ENCODE results near the gene SUSD1.

The SUSD1 gene

DNA sequence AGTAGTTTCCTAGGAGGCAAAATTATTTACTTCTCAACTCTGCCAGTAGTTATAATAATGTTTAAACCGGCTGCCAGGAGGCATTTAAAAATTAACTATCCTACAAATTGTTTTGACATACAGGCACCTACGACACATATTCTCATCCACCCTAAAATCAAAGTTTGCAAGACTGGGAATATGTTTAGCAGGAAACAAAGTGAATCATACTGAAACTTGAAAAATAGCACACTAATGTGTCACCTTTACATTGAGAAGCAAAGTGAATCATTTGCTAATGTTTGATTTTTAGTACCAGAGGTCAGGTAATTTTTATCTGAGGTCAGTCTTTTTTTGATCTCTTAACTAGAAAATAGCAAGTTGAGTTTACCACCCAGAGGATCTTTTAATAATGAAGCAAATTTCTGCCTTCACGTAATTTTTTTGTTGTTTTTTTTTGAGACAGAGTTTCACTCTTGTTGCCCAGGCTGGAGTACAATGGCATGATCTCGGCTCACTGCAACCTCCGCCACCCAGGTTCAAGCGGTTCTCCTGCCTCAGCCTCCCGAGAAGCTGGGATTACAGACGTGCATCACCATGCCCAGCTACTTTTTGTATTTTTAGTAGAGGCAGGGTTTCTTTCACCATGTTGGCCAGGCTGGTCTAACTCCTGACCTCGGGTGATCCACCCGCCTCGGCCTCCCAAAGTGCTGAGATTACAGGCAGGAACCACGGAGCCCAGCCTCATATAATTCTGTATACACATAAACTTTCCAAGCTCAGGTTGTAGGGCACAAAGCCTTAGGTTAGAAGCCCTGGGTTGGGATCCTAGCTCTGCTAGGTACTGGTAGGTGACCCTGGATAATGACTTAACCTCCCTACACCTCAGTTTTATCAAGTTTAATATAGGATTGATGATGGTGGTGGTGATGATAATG, 154.2 kb downstream of the SUSD1 start:
- DNase-seq (ENCODE audit: low read depth in 1 of 2, low spot score in 1 of 2), result no peak

DNA sequence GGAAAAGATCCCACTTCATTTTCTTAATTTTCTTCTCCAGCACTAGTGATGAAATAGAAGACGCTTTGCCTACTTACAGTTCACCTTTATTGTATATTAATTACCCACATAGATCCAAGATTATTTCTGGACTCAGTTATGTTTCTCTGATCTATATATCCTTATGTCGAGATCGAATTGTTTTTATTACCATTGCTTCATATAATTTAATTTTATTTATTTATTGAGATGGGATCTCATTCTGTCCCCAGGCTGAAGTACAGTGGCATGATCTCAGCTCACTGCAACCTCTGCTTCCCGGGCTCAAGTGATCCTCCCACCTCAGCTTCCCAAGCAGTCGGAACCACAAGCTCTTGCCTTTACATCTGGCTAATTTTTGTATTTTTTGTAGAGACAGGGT, 157.2 kb downstream of the SUSD1 start:
- DNase-seq (ENCODE audit: low read depth in 1 of 2, low spot score in 1 of 2), result no peak

DNA sequence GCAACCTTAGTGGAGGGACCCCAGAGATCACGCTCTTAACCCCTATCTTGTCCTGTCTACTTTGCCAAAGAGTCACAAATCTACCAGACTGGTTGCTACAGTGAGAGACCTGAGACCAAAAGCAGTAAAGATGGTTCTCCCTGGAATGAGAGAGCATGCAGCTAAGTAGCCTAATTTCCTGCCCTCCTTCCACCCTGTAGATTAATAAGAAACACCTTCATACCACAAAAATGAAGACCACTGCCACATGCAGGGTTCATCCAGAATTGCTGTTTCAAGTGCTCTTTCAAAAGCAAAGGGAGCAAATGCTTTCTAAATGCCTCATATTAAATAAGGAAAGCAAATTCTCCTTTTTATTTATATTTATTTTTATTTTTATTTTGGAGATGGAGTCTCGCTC, 159.4 kb downstream of the SUSD1 start:
- DNase-seq (ENCODE audit: low read depth in 1 of 2, low spot score in 1 of 2), result no peak

DNA sequence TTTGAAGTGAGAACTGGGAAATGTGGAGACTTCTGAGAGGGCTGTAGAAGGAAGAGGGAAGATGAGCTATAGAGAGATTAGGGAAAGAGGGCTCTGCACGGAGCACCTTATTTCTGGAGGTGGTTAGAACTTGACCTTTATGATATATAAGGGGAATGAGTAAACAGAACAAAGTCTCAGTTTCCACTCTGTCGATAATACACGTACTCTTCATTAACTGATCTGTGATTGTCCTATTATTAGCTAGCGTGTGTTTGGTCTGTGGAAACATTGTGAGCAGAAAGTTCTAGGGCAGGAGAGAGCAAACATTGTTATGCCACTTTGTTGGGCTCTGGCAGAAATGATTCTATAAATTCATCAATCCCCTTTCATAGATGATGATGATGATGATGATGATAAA, 159.9 kb downstream of the SUSD1 start:
- no peak for DNase-seq (ENCODE audit: low read depth in 1 of 2, low spot score in 1 of 2)

DNA sequence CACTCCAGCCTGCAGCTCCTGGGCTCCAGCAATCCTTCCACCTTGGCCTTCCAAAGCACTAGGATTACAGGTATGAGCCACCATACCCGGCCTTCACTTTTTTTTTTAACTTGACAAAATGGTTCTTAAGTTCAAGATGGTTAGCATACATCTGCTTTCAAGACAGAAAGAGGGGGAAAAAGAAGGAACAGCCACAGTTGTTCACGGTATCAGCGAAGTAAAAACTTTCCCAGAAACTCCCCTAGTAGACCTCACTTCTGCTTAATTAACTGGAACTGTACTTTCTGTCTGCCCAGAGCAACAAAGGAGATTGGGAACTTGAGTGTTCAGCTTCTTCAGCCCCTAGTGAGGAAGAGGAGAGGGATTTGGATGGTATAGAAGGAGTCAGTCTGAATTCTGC, 161.8 kb downstream of the SUSD1 start:
- DNase-seq (ENCODE audit: low read depth in 1 of 2, low spot score in 1 of 2), result no peak

DNA sequence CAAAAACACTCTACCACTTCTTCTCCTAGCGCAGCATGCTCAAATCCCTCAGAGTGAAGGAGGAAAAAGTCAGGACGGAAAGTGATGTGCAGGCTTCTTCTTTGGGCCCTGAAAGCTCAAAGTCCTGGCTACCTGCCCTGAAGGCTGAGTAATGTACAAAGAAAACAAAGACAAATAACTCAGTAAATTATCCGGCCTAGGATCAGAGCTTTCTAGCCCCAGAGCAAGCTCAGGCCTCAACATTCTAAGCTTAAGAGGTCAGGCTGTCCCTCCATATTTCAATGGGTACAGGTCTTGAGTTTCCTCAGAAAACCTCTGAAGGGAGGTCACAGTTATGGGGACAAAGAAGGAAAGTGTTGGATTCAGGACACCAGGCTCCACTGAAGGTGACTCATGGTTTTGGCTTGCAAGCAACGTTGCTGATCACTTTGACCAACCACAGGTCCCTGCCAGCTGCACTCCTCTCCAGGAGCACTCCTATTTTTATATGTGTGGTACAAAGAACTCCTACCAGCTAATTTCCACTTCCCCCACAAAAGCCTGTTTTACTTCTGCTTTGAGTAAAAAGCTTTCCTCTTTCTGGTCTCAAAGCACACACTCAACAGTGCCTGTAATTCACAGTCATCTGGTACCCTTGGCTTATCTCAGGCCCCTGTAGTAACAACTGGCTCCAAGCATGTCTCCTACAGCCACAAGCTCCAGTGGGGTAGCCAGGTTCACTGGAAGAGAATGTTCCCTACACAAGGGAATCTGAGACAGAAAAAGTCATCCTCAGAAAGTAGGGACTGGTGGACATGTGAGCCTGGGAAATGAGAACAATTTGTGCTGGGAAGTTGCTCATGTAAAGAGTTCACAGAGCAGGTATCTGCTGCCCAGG, 162.8 kb downstream of the SUSD1 start:
- DNase-seq (ENCODE audit: low read depth in 1 of 2, low spot score in 1 of 2), result no peak

DNA sequence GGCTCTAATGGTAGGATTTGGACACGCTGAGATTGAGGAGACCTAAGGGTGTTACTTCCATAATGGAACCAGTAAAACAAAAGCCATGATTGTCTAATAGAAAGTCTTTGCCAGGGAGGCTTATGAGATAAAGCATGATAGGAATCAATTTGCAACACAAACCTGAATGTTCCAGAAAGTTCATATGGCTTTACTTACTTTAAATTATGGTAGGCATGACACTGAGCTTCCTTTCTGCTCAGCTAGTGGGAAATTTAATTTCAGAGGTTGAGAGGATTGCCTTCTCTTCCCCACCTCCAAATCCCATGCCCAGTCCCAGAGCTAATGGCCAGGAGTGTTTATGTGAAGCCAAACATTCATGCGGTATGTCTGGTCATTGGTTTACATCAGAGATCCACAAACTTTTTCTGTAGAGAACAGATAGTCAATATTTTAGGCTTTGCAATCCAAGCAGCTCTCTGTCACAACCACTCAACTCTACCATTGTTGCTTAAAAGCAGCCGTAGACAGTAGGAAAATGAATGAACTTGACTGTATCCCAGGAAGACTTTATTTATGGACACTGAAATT, 164.0 kb downstream of the SUSD1 start:
- DNase-seq (ENCODE audit: low read depth in 1 of 2, low spot score in 1 of 2), result no peak

DNA sequence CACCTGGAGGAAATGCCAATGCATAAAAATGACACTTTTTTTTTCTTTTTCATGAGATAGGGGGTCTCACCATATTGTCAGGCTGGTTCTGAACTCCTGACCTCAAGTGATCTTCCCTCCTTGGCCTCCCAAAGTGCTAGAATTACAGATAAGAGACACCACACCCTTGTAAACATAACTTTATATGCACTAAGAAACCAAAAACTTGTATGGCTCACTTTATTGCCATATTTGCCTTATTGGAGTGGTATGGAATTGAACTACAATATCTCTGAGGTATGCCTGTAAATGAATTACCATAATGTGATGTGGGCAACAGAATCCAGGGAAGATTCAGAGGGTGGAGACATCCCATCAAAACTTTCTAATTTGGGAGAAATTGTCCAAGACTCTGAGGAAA, 164.6 kb downstream of the SUSD1 start:
- no peak for DNase-seq (ENCODE audit: low read depth in 1 of 2, low spot score in 1 of 2)

DNA sequence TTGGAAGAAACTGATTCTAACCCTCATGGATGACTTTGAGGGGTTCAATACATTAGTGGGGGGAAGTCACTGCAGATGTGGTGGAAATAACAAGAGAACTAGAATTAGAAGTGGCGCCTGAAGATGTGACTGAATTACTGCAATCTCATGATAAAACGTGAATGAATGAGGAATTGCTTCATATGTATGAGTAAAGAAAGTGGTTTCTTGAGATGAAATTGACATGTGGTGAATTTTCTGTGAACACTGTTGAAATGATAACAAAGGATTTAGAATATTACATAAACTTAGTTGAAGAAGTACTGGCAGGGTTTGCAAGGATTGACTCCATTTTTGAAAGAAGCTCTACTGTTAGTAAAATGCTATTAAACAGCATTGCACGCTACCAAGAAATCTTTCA, 165.4 kb downstream of the SUSD1 start:
- DNase-seq (ENCODE audit: low read depth in 1 of 2, low spot score in 1 of 2), result no peak

DNA sequence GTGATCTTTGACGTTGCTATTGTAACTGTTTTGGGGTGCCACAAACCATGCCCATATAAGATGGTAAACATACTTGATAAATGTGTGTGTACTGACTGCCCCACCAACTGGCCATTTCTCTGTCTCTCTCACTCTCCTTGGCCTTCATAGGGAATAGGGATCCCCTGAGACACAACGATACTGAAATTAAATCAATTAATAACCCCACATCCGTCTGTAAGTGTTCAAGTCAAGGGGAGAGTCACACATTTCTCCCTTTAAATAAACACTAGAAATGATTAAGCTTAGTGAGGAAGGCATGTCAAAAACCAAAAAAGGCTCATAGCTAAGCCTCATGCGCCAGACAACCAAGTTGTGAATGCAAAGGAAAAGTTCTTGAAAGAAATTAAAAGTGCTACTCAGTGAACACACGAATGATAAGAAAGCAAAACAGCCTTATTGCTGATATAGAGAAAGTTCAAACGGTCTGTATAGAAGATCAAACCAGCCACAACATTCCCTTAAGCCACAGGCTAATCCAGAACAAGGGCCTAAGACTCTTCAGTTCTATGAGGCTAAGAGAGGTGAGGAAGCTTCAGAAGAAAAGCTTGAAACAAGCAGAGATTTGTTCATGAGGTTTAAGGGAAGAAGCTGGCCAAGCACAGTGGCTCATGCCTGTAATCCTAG, 167.4 kb downstream of the SUSD1 start:
- DNase-seq (ENCODE audit: low read depth in 1 of 2, low spot score in 1 of 2), result no peak

DNA sequence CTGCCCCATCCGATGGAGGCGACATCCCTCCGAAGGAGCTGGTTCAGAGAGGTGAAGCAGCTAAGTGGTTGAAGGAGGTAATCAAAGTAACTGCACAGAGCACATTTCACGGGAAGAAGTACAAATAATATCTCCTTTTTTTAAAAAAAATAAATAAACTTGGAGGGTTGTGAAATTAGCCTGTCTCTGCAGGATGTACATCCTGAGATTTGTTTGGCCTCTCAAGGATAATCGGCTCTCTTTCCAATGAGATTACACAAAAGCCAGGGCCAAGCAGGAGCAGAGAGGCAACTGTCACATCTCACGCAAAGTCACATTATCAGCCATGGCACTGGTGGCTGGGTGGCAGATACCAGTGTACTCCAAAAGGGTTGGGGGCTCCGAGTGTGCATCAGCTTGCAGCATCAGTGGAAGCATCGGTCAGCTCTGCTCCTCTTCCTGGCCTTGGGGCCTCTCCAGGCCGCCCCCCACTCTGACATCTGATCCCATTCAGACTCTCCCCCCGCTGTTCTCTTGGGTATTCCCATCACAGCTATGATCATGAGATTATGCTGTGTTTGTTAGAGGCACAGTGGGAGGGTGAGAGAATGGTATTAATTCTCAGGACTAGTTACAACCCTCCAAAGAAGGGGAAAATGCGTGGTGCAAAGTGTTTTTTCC, 168.6 kb downstream of the SUSD1 start:
- no peak for DNase-seq (ENCODE audit: low read depth in 1 of 2, low spot score in 1 of 2)

DNA sequence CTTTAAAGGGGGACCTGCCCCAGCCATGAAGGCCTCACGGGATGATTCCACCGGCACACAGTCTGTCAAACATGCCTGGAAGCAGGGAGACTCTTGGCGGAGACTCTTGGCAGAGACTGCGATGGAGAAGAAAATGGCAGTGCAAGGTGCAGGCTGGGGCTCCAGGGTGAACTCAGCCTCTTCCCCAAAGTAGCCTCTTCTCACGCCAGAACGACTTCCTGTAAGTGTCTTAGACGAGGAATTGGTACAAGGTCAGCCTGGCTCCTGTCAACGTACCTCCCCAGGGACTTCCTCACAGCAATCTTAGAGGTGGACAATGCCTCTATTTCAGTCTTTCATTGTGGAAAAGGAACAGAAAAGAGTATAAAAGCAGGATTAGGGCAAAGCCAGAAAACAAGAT, 169.2 kb downstream of the SUSD1 start:
- DNase-seq (ENCODE audit: low read depth in 1 of 2, low spot score in 1 of 2), result no peak

DNA sequence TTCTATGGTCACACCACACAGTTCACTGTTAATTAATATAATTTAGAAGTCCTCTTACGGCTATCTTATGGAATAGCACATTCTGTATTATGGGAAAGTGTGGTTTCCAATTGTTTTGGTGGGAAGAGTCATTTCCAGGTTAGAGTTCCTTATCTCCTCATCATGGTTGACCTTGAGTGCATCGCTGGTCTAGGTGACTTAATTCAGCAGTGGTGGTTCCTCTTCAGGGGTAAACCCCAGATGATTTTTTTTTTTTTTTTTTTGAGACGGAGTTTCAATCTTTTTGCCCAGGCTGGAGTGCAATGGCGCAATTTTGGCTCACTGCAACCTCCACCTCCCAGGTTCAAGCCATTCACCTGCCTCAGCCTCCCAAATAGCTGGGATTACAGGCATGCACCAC, 171.6 kb downstream of the SUSD1 start:
- DNase-seq (ENCODE audit: low read depth in 1 of 2, low spot score in 1 of 2), result no peak

DNA sequence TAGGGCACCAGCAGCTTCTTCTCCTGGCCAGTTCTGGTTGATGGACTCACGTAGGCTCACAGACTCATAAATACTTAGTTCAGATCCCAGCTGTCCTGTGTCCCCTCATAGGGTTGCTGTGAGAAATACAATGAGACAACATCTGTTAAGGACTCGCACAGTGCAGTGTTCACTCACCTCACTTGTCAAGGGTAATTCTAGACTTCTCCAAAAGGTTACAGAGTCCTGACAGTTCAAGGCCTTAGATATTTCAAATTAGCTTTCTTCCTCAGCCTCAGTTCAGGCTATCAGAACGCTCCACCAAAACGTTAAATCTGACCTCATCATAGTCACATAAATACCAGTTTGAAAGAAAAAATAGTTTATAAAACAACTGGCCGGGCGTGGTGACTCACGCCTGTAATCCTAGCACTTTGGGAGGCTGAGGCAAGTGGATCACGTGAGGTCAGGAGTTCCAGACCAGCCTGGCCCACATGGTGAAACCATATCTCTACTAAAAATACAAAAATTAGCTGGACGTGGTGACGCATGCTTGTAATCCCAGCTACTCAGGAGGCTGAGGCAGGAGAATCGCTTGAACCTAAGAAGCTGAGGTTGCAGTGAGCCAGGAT, 172.1 kb downstream of the SUSD1 start:
- no peak for DNase-seq (ENCODE audit: low read depth in 1 of 2, low spot score in 1 of 2)

DNA sequence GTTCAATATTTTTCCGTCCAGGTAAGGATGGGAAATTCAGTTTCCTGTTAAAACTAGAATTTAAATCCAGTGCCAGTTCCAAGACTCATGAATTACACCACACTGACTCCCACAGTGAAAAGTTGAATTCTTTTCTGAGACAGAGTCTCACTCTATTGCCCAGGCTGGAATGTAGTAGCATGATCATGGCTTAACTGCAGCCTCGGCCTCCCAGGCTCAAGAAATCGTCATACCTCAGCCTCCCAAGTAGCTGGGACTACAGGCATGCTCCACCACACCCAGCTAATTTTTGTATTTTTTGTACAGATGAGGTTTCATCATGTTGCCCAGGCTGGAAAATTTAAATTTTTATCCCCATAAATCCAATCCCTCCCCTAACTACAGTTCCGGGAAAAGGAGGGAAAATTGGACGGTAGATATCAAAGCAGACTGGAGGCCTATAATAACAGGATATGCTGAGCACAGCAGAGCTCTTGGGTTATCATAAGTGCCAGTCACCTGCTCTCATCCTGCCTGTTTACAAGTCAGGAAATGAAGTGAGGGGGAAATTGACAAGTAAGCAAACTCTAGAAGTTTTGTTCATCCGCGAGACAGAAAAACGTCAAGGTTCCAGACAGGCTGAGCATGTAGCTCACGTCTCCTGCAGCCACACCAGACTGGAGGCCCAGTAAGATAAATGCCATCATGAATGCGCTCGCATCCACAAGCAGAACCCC, 172.8 kb downstream of the SUSD1 start:
- no peak for DNase-seq (ENCODE audit: low read depth in 1 of 2, low spot score in 1 of 2)

DNA sequence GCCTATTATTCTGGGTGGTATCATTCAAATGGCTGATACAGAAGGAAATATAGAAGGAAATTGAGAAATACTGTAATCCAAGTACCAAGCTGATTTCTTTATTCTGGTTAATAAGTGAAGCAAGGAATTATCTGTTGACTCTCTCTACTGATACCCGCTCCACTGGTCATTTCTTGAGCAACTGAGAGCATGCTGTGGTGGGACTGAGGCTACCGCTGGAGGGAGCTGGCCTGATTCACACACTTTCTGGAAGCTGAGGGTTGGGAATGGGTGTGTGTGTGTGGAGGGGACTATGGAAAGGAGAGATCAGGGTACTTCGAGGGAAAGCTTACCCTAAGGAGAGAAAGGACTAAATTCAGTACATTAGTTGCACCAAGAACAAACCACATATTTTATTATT, 174.4 kb downstream of the SUSD1 start:
- DNase-seq (ENCODE audit: low read depth in 1 of 2, low spot score in 1 of 2), result no peak

DNA sequence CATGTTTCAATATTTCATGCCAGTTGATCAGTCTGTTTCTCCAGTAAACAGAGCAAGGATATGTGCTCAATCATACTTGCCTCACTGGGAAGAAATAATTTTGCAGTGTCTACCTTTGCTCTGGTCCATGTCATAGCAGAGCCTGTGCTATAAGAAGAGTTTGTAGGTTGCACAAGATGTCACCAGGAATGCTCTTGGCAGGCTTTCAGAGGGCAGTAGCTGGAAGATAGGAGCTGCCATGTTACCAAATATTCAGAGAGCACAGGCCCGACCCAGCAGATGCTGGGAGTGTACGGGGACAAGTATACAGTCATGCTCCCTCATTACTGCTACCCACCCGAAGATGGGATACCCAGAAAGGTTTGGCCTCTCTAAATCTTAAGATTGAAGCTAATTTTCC, 175.8 kb downstream of the SUSD1 start:
- no peak for DNase-seq (ENCODE audit: low read depth in 1 of 2, low spot score in 1 of 2)

DNA sequence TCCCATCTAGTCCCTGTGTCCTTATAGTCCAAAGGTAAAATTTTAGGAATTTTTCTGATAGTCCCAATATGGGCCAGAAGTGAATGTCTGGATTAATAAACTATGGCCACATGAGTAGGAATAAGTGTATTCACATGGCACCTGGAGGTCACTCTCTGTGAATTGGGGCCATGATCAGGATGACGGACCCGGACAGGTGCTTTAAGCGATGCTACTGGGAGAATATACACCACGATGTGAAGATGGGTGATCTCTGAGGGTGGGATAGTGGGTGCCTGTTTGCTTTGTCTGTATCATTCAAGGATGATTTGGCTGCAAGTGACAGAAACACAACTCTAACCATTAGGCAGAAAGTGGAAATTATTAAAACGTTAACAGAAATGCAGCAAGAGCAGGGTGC, 177.3 kb downstream of the SUSD1 start:
- DNase-seq (ENCODE audit: low read depth in 1 of 2, low spot score in 1 of 2), result no peak

DNA sequence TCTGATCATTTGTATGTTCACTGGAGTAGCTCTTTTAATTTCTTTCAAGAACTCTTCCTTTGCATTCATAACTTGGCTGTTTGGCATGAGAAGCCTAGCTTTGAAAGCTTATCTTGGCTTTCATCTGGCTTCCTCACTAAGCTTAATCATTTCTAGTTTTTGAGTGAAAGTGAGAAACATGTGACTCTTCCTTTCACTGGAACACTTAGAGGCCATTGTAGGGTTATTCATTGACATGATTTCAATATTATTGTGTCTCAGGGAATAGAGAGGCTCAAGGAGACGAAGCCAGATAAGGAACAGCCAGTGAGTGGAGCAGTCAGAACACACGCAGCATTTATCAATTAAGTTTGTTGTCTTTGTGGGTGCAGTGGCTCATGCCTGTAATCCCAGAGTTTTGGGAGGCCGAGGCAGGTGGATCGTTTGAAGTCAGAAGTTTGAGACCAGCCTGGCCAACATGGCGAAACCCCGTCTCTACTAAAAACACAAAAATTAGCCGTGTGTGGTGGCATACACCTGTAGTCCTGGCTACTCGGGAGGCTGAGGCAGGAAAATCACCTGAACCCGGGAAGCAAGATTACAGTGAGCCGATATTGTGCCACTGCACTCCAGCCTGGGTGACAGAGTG, 180.2 kb downstream of the SUSD1 start:
- DNase-seq (ENCODE audit: low read depth in 1 of 2, low spot score in 1 of 2), result no peak
